Activated T-cell treated with anti-CD3 and anti-CD28 coated beads, Interleukin-2, amount 50 U/mL, for 4 hours (primary cell): ENCODE measurements around the gene LUZP1. TPM values are rescaled to one million over a fixed set of nuclear protein-coding genes. Genes with fewer than 3 reads are reported as not detected.

Experiments used
- ATAC-seq, 2 donors: fragments of 200-7000 bp; cut with Tn5 transposase; one replicate each; pipeline ENCODE4 v1.10.0; 2021
- DNase-seq: peaks from one replicate; pipeline ENCODE4 v3.0.0-alpha.2; 2020
- H3K27me3 Mint-ChIP-seq: one replicate; pipeline ENCODE4 v1.8.0; 2021; ENCODE audit warnings: low read depth, mixed read lengths
- H3K36me3 Mint-ChIP-seq: one replicate; pipeline ENCODE4 v1.8.0; 2022; ENCODE audit warnings: mixed read lengths; ENCODE audit not compliant: insufficient read depth
- H3K4me1 Mint-ChIP-seq: one replicate; pipeline ENCODE4 v1.8.0; 2021; ENCODE audit warnings: low read depth, mixed read lengths
- H3K4me3 Mint-ChIP-seq: one replicate; pipeline ENCODE4 v1.8.0; 2021; ENCODE audit warnings: mild to moderate bottlenecking, moderate library complexity, mixed read lengths
- H3K9me3 Mint-ChIP-seq: one replicate; pipeline ENCODE4 v1.8.0; 2021; ENCODE audit warnings: mixed read lengths
- total RNA-seq, 3 donors: library from RNA; stranded (reverse); gene quantifications; one replicate each; pipeline ENCODE4 v1.2.1, GENCODE V29; 2021

LUZP1 gene
- total RNA-seq, 3 donors from 2014 or later = 19.7 to 20.7 (median 20.1) TPM

- H3K36me3 Mint-ChIP-seq = peaks cover 14% of the 10 kb centered on the region
- no peak overlapping the region for H3K4me3 Mint-ChIP-seq
These were observed 129.3 kb downstream of the LUZP1 start for GRCh38 chr1:23039308-23039826.

GRCh38 chr1:23037081-23037740 is 131.4 kb downstream of the LUZP1 start:
- Mint-ChIP-seq H3K4me3 (no peak overlapping the region), H3K9me3 (no peaks in the 10 kb centered on the region), H3K36me3 (peaks cover 20% of the 10 kb centered on the region), H3K27me3 (no peaks in the 10 kb centered on the region), H3K4me1 (peaks cover 23% of the 10 kb centered on the region)
- DNase-seq (no peak), ATAC-seq (no peak)

More at GRCh38 chr1:23039308-23039826, 129.3 kb downstream of the LUZP1 start:
- no peaks in the 10 kb centered on the region for H3K9me3 Mint-ChIP-seq
- peaks cover 18% of the 10 kb centered on the region for H3K4me1 Mint-ChIP-seq
- DNase-seq (no peak), ATAC-seq (no peak)
- H3K27me3 Mint-ChIP-seq = no peaks in the 10 kb centered on the region

GRCh38 chr1:23035823-23036452 is 132.7 kb downstream of the LUZP1 start:
- Mint-ChIP-seq H3K4me1 (peaks cover 28% of the 10 kb centered on the region), H3K27me3 (no peaks in the 10 kb centered on the region), H3K36me3 (peaks cover 25% of the 10 kb centered on the region), H3K9me3 (no peaks in the 10 kb centered on the region), H3K4me3 (no peak overlapping the region)
- no peak for DNase-seq
- no peak for ATAC-seq

Other genes with a start within 250 kb of the LUZP1 start
- gene LACTBL1, start 196.0 kb downstream of the LUZP1 start, total RNA-seq = not detected
- gene TEX46, start 153.0 kb downstream of the LUZP1 start, total RNA-seq = not detected
- gene KDM1A, start 149.4 kb downstream of the LUZP1 start, total RNA-seq = 10 to 100 TPM; 69.6 to 90.9 (median 81.2) TPM
- not detected for gene HTR1D, start 48.6 kb upstream of the LUZP1 start, total RNA-seq
- gene HNRNPR, start 175.4 kb upstream of the LUZP1 start, total RNA-seq = 100 to 1,000 TPM; 253 to 269 (median 254) TPM
- gene ZNF436, start 201.0 kb upstream of the LUZP1 start, total RNA-seq = 1 to 10 TPM; 3.1 to 4.7 (median 4.3) TPM